SW 1271 (cell line): ENCODE measurements around the gene NTMT1.

ENCODE experiments used
- DNase-seq, 2 experiments: peaks; one replicate each; lab custom pipeline; 2025; lab: John Stamatoyannopoulos, UW

NTMT1 gene

DNA sequence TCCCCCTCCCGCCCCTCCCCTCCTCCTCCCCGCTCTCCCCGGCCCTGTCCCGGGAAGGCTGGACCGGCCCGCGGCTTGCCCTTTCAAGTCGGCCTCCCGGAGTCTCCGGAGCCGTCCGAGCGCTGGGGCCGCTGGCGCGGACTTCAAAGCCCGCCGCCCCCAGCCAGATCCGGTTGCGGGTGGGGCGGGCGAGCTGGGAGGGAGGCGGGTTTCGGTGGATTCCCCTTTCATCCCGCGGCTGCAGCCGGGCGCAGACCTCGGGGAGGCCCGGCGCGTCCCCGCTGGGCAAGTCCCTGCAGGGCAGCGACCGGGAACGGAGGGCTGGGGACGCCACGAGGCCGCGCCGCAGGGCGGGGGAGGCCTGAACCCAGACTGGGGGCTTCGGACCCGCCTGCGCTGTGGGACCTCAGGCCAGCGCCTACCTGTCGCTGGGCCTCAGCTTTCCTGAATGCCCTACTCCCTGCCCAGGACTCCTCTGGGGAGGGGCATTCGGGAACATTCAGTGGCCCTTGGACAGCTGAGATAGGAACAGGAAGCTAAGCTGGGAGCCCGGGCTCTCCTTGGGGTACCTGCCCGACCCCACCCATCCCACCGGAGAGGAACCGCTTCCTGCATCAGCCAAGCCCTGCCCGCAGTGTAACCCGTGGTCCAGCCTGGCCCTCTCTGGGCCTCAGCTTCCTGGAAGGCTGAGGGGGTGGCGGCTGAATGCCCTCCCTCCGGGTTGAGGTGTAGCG lies 28.4 kb upstream of the NTMT1 start:
- DNase-seq = no peak

DNA sequence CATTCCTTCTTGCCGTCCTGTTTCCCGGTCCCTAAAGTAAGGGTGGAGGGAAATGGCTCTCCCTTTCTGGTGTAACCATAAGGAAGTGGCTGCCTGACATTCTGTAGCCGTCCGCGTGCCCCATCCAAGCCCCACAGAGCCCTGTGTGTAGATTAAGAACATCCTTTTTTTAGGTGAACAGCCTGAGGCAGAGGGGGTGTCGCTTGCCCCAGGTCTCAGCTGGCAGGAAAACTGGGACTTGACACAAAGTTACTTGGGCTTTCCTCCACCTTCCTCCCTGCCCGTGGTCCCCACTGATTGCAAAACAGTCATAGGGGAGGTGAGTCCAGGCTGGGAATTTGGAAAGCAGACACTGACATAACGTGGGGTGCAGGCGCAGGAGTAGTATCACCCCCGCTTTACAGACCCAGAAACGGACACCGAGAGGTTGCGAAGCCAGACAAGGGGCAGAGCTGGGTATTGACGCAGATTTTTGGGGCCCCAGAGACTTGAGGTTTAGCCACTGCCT lies 27.8 kb upstream of the NTMT1 start:
- no peak for DNase-seq

DNA sequence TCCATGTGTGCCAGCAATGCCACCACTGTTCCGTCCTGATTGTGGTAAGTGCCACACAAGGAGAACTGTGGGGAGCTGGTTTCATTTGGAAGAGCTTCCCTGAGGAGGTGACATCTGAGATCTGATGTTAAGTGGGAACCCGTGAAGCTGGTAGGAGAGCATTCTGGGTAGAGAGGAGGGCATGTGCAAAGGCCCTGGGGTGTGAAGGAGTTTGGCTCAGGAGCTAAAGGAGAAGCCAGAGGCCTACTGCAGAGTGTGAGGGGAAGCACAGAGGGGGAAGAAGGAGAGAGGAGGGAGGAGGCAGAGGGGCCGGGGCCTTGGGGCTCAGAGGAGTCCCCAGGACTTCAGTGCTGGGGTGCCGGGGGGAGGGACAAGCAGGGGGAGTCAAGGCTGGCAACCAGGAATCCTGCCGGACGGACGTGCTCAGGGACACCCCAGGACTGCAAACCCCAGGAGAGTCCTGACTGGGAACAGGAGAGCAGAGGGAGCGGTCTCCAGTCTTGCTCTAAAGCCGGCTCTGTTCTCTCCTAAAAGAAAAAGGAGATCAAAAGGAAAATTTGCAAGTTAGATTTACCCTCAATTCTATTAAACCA lies 24.8 kb upstream of the NTMT1 start:
- DNase-seq = no peak

DNA sequence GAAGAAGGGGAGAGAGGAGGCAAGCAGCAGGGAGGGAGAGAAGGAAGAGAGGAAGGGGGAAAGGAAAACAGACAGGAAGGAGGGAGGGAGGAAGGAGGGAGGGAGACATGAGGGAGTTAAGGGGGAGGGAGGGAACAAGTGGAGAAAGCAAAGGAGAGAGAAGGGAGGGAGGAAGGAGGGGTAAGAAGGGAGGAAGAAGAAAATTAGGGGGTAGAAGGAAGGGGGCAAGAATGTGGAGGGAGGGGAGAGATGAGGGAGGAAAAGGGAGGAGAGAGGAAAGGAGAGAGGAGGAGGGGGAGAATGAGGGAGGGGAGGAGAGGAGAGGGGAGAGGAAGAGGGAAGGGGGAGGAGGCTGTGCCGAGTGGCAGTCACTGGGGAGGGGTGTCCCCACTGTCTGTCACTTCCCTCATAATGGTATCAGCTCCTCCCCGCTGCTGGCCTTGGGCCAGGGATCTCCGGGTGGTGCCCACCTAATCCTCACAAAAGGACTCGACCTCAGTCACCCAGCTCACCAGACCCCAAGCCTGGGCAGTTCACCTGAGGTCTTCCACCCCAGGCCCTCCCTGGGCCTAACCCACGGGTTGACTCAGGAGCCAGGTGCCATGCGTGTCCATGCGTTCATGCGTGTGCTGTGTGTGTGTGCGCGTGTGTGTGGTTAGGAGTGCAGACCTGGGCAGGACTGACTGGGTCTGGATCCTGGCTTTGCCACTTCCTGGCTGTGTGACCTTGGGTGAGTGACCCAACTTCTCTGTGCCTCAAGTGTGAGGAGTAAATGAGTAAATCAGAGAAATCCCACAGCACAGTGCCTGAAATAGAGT lies 23.2 kb upstream of the NTMT1 start:
- no peak for DNase-seq

DNA sequence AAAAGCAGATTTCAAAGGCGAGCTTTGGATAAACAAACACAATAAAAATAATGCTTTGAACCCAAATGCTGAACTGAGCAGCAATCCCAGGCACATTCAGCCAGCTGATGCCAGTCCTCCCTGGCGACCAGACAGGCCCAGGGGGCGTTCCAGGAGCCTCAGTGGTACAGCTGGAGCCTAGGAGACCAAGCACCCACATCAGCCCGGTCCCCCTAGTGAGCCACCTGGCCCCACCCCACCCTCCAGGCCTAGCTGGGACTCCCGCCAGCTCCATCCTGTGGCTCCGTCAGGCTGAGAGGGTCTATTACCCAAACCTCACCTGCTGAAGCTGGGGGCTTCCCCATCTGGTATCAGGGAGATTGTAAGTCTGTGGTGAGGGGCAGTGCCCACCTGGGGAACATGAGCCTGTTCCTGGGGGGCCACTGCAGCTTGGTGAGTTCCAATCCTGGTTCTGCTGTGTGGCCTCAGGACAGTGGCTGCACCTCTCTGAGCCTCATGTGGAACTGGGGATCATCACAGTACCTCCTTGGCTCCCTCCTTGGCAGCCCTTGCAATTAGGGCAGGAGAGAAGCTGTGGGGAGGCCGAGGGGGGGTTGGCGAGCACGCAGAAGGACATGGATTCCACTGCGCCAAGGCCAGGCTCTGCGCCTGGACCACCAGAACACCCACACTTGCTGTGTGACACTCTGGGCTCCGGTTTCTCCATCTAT lies 21.8 kb upstream of the NTMT1 start:
- DNase-seq = no peak

DNA sequence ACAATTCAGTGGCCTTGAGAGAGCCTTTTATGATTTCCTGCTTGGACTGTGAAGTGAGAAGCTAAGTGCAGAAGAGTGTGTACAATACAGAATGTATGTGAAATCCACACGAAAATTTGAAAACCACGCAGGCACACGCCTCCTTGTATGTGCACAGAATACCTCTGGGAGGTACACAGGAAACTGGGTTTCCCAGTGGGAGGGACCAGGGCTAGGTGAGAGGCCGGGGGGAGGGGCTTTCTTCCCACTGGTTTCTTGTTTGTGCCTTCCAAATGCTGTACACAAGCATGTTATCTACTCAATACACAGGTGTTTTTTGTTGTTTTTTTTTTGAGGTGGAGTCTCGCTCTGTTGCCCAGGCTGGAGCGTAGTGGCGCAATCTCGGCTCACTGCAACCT lies 21.2 kb upstream of the NTMT1 start:
- no peak for DNase-seq

DNA sequence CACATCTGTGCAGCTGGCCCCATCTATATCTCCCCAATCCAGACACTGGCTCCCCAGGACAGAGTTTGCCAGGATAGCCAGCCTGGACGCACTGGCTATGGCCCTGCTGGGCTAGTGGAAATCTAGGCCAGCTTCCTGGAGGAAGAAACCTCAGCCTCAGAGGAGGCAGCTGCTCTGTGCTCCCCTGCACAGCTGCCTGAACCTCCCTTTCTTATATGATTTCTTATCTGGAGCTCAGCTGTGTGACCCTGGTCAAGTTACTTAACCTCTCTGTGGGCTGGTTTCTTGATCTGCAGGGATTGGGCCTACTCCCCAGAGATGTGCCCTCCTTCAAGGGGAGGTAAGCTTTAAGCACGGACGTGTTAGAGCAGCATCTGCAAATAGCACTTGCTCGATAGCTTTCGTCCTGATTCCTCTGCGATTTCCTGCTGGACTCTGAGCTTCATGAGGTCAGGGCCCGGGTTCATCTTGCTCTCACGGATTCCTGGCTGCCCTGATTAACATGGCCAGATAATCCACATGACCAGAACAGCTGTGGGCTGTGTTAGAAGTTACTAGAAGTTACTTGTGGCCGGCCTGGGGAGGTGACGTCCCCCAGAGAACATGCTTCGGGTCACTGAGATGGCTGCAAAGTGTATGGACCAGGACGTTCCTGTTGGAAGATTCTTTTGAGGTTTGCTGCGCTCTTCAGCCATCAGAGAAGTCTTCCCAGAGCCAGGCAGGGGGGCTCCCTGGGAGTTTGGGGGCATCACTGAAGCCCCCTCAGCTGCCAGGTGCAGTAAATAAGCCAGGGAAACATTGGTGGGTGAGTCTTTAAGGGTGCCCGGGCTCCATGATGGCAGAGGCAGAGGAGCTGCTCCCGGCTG lies 19.6 kb upstream of the NTMT1 start:
- no peak for DNase-seq

DNA sequence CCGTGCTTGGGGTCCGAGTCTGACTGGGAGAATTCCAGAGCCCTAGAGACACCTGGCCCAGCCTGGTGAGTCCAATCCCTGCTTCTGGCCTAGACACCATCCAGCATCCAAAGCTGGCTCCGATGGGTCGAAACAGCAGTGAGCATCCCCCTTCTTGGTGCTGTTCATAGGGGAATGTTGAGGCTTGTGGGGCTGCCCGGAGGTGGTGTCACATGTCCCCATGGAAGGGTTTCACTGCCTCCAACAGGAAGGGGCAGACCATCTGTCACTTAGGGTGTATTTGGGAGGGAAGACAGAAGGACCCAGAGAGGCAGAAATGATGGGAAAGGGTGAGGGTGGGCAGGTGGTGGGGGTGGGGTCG lies 19.0 kb upstream of the NTMT1 start:
- DNase-seq = no peak

DNA sequence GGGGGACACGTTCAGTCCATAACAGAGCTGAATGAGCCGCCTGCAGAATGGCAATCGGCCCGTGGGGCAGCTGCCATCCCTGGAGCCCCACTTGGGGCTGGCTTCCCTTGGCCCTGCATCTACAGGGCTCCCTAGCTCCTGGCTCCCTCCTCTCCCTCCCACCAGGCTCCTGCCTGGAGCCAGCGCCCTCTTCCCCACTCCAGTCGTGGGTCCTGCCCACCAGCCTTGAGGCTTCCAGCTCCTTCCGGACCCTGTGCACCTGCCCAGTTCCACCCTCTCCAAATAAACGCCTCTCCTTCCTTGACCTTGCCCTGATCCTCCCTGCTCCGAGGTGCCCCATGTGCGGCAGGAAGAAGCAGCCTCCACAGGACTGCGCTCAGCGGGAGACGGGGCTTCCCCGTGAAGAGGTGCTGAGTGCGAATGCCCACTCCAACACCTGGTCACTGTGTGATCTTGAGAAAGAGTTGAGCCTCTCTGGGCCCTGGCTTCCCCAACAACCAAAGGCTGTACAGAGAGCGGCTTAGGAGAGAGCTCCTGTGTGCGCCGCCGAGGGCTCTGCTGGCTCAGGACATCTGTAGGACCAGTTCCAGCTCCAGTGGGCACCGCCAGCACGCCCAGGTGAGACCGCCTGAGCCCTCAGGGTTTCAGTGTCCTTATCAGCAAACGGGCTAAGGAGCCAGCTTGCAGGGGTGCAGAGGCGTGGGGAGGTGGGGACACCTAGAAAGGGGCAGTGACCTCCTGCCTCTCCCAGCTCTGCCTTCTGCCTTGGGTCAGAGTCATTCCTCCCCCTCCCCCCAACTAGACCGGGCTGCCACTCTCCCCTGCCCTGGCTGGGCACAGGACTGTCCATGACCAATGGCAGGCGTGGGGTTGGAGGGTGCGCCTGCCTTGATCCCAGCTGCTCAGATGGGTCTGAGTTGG lies 17.1 kb upstream of the NTMT1 start:
- DNase-seq = no peak

DNA sequence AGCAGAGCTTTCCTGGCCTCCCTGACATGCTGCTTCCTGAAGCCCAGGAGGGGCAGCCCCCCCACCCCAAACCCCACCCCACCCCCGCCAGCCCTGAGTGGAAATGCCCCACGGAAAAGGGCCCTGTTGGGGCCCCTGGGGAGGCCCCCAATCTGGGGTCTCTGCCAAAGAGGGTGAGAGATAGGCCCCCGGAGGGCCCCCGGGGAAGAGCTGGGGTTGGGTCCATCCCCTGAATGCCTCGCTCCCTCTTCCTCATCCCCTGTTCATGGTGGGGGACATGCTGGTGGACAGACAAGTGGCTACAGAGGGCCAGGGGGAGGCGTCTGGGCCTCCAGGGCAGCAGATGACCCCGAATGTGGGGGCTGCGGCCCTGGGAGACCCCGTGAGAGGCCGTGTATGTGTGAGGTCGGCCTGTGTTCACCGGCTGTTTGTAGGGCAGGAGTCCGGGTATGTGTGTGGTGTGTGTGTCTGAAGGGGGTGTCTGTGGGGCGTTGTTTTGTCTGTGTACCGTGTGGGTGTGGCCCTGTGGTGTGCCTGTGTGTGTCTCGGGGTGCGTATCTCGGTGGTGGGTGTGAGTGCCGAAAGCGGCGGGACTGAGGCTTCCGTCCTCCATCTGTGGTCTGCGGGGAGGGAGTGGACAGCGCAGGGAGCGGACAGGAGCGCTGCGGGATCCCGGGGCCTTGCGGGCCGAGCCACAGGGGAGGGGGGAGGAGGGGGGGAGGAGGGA lies 16.3 kb upstream of the NTMT1 start:
- no peak for DNase-seq

DNA sequence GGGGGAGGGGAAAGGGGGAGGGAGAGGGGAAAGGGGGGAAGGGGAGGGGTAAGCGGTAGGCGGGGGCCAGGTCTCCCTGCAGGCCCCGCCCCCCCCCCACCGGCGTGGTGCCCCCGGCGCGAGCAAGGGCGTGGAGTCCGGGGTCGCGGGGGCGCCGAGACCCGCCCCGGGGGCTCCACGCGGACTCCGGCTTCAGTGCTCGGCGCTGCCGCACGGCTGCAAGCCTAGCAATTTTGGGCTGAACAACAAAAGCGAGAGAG lies 15.8 kb upstream of the NTMT1 start:
- DNase-seq = no peak

DNA sequence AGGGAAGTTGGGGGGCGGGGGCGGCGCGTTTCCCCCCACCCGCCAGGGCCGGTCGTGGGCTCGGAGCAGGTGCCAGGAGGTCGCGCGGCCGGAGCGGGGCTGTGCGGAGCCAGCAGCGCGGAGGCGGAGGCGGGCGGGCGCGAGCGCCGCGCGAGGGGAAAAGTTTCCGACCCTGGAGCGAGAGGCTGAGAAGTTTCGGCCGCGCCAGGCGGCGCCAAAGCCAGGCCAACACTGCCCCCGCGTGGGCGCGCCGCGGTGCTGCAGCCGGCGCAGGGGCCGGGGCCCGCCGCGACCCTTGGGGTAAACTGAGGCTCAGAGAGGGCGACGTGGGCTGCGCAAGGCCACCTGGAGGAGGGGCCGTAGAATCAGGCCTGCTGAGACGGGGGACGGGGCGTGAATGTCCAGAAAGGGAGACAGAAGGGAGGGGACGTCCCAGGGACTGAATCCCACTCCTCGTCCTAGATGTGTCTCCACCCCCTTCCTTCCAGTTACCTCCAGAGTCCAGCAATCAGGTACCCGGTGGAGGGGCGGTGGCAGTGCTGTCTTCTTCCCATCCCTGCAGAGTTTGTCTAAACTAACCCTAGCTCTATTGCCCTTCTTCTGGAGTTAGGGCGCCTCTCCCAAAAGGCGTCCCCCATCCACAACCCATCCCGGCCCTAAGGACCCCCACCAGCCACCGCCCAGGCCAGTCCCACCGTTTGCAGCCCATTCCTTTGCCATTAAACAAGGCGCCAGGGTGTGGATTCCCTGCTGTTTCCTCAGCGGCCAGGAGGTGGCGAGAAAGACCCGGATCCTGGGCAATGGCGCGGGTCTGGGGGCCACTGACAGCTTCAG lies 15.3 kb upstream of the NTMT1 start:
- peak; percentile 37 to 42 for DNase-seq

DNA sequence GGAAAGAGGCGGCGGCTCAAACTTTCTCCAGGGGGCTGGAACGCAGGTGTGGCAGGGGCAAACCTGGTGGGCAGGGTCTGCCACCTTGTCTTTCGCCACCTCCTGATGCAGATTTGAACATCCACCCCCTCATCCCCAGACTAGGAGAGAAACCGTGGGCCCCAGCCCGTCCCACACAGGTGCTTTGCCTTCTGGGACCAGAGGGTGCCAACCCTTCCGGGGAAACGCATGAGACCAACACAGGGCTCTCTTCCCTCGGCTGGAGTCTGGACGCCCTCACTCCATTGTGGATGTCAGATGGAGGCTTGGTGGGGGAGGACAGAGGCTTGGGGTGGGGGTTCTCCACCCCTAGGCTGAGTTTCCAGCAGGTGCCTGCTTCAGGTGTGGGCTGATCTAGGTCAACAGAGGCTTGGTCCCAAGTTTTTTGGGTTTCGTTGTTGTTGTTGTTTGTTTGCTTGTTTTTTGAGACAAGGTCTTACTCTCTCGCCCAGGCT lies 14.6 kb upstream of the NTMT1 start:
- no peak for DNase-seq

DNA sequence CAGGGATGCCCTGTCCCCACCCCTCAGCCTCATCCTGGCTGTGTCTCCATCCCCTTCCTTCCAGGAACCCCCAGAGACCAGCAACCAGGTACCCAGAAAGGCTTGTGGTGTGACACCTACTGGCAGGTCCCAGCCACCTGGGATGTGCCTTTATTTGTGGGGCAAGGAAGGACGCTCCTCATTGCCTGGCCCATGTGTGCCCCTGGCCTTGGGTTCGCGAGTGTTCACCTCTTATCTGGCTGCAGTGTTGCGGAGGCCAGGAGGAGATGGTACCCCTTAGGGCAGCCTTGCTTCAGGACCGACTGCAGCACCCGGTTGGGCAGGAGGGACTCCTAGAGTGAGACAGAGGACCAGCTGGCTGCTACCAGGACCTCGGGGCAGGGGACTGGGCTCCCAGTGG lies 13.8 kb upstream of the NTMT1 start:
- no peak for DNase-seq

DNA sequence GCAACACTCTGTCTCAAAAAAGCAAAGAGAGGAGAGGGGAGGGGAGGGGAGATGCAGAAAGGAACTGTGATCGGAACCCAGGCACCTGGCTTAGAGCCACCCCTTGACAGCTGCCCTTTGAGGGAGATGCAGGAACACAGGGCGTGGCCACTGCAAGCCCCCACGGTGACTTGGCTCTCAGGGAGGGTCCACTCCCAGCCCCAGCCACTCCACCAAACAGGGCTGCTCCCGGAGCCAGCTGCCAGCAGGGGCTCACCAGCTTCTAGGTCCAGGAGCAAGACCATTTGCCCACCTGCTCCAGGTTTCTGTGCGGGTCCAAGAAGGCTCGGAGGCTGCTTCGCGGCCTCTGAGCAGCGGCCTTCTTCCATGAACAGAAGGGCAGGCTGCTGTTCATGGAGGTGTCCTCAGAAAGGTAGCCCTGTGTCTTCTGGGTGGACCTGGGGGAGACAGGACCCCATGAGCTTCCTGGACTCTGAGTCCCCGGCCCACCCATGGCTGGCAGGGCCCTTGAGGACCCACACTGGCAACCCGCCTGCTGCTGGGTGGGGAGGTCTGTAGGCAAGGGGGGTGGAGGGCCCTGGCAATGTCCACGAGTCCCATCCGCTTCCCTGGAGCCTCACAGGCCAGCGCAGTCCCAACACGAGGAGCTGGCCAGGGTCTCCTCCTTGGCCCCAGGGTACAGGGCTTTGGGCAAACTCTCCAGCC lies 13.0 kb upstream of the NTMT1 start:
- DNase-seq = no peak

DNA sequence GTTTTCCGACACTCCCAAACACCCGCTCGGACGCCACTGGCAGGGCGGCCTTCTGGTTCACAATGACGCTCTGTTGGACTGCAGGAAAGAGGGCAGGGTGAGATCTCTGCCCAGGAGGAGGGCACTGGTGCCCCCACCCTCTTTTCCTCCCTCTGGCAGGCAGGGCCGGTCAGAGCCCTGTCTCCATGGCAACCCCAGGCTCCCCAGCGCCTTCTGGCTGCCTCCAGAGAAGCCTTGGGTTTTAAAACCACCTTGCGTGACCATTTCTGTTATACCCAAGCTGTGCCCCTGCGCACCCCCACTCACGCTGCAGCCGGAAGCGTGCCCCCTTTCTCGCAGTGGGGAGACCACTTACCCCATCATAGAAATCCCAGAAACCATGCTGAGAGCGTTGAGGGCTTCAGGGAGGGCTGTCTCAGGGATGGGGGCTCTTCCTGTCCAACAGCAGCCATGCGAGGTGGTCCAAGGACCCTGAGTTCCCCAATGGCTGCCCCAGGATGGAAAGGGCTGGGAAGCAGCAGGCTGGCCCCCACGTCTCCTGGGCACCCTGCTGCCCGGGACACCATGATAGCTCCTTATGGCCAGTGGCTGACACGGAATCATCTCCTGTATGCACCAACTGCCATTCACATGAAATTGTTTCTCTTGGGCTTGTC lies 12.3 kb upstream of the NTMT1 start:
- DNase-seq = no peak

DNA sequence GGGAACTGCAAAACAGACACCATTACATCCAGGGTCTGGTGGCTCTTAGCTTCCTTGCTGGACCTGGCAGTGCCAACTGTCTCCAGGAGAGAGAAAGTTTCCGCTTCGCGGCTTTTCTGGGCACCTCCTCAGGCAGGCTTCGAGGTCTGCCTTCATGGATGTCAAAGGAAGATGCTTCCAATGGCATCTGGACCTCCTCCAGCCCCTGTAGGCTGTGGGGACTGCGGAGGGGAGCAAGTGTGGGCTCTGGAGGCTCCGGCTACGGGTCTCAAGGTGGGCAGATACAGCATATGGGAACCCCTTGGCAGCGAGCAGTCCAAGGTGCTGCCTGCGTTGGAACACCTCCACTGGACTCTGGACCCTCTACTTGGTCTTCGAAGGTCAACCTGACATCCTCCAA lies 11.0 kb upstream of the NTMT1 start:
- DNase-seq = no peak
